ENCODE data around the gene TRIM47.

The TRIM47 gene

DNA sequence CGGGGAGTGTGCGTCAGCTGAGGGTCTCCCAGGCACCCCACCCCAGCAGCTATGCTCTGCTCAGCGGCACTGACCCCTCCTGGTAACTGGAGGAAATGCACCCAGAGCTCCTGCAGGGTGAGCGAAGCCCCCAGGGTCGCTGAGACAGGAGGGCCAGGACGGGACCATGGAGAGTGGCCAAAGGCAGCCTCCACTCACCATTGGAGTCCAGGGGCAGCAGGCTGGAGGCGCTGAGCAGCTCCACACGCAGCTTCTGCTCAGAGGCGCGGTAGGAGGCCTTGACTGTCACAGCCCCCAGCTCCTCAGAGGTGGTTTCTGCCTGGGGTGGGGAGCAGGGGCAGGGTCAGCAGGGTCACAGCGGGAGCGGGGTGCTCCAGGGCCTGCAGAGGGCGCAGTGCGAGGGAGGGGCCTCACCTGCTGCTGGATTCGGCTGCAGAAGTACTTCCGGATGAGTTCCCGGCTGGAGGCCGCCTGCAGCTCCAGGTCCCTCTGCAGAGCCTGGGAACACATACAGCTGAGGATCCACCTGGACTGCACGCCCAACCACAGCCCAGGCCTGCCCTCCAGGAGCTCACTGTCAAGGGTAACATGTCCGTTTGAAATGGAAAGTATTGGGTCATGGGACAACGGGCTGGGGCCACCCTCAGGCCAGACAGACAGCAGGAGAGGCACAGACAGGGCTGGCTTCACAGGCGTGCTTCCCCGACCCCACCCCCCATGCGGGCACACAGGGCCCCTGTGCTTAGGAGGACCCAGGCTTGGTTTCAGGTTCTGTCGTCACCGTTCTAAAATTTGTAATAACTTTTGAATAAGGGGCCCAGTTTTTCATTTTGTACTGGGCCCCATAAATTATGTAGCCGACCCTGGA lies 48.0 kb downstream of the TRIM47 start:
- DNase-seq (ENCODE audit: low read depth) = peak; percentile 25

DNA sequence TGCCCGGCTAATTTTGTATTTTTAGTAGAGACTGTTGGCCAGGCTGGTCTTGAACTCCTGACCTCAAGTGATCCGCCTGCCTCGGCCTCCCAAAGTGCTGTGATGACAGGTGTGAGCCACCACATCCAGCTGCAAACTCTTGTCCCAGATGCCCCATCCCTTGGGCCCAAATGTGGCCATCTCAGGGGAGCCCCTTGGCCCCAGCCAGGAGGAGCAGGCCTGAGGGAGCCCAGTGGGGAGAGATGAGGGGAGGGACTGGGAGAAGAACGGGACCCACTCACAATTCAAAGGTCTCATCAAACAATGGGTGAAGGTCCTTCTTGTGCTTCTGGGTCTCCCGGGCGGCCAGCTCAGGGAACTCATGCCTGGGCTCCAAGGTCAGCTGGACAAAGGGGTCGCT lies 48.6 kb downstream of the TRIM47 start:
- no peak for DNase-seq (ENCODE audit: low read depth)

- no peak for DNase-seq (ENCODE audit: low read depth)
Observed at GRCh38 chr17:75828741-75829140, 49.6 kb downstream of the TRIM47 start.

GRCh38 chr17:75828076-75828400 lies 50.3 kb downstream of the TRIM47 start:
- DNase-seq (ENCODE audit: low read depth) = no peak

DNA sequence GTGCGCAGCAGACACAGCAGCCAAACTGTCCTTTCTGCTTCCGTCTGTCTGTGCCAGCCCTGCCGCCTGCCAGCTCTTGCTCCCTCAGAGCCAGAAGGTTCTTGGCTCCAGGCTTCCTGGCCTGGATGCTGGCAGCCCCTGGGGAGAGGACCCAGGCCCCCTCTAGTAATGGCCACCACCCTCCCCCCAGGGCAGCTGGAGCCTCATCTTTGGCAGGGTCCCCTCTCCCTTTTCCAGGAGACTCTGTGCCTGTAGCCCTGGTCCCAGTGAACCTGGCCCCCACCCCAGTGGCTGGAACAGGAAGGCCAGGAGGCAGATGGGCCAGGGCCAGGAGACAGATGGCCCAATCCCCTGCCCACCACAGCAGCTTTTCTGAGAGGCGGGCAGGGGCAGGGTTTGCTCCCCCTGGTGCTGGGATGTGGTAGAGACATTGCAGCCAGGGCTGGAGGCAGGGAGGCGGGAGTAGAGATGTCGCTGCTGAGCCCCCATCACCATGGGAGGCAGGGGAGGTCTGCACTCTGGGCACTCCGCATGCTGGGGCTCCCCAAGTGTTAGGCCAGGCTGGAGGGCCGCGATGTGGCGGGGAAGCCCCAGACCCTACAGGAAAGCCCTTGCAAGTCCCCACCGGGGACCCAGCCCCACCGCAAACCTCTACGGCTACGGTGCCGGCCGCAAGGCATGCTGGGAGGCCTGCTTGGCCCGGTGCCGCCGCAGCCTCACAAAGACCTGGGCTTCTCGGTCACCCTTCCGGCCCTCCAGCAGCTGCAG lies 50.9 kb downstream of the TRIM47 start:
- peak; percentile 65 for DNase-seq (ENCODE audit: low read depth)

DNA sequence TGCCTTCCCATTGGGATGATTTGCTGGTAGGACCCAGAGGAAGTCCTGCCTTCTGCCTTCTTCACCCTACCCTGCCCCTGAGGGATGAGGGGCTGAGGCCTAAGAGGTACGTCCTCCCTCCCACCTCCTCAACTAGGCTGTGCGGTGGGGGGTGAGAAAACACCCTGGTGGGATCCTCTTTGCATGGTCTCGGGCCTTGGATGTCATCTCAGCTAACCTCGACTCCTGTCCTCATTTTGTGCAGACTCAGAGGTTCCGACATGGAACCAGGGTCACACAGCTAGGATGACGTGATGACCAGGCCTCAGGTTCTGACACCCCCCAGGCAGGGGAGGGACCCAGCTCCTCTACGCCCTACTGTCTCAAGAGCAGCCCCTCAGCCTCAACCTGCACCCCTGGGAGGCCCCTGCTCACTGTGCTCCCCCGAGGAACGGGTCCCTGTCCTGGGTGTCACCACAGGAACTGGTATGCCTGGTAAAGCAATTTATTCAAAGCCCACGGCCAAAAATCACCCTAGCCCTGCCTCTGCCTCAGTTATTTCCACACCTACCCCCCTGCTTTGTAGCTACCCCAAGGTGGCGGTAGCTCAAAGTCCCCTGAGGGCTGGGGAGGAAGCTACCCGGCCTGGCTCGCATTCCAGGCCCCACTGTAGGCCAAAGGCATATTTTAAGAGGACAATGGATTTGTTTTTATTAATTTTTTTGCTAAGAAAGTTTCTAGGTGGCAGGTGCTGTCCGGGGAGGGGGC lies 51.6 kb downstream of the TRIM47 start:
- DNase-seq (ENCODE audit: low read depth) = no peak

DNA sequence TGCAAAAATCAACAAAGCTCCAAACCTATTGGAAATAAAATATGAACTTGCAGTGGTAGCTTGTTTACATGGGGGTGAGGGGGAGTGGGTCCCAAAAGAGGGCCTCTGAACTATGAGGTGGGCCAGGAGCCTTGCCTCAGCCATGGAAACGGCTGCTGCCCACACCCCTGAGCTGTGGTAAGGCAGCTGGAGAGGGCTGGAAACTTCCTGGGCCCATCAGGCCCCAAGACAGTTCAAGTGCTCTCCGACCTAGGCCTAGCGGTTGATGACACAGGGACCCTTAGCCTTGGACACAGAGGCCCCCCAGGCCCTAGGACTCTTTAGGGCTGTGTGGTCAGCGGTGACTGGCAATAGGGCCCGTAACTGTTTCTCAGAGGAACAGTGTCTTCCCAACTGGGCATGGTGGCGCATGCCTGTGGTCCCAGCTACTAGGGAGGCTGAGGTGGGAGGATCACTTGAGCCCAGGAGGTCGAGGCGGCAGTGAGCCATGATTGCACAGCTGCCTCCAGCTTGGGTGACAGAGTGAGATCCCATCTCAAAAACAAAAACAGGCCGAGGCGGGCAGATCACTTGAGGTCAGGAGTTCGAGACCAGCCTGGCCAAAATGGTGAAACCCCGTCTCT lies 52.5 kb downstream of the TRIM47 start:
- DNase-seq (ENCODE audit: low read depth) = no peak

GRCh38 chr17:75825149-75825552 lies 53.2 kb downstream of the TRIM47 start:
- no peak for DNase-seq (ENCODE audit: low read depth)

- DNase-seq (ENCODE audit: low read depth) = no peak
Observed at GRCh38 chr17:75824666-75825065, 53.7 kb downstream of the TRIM47 start.

All from activated T-cell treated with anti-CD3 and anti-CD28 coated beads for 48 hours (primary cell).